ENCODE measurements around the gene SVIL. TPM values are rescaled to one million over a fixed set of nuclear protein-coding genes. Genes with fewer than 3 reads are reported as not detected.
"Not testable (repeated sequence)": the region's sequence is repeated elsewhere in the genome, so short reads cannot be mapped to it uniquely, and the experiment has no call there.

Gene SVIL
- total RNA-seq, 1 donor from 2014 or later = 25.1 TPM

DNA sequence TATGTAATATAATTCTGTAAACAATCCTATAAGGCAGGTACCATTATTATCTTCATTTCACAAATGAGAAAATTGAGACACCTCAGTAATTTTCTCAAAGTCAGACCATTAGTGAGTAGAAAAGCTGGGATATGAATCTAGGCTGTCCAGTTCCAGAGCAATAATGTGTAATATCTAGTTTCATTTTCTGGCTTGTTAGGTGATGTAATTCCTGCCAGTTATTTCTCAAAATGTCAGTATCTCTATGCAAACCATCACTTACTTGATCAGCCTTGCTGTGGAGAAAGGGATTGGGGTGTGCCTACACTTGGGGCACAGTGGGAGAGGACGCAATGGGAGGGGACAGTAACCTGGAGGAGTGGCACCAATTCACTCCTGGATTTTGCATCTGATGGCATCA, 188.4 kb downstream of the SVIL start:
- Histone ChIP-seq H3K9ac (no peak overlapping the region), H3K27ac (no peak overlapping the region), H4K20me1 (ENCODE audit: low read depth) (no peaks in the 10 kb centered on the region), H3K79me2 (ENCODE audit: low read depth) (no peaks in the 10 kb centered on the region), H3K27me3 (no peaks in the 10 kb centered on the region), H2AFZ (replicated peaks) (no peak overlapping the region), H3K9me3 (ENCODE audit: low read depth) (no peaks in the 10 kb centered on the region), H3F3A (ENCODE audit: low read depth) (no peaks in the 10 kb centered on the region), H3K36me3 (no peaks in the 10 kb centered on the region), H3K4me1 (no peaks in the 10 kb centered on the region), H3K4me3 (no peak overlapping the region), H3K4me2 (no peak overlapping the region)
- H3K27me3 Mint-ChIP-seq (ENCODE audit: insufficient read depth, low read depth) = peaks cover 9% of the 10 kb centered on the region
- H3K4me1 Mint-ChIP-seq = peaks cover 13% of the 10 kb centered on the region
- H3K9me3 Mint-ChIP-seq = peaks cover 6% of the 10 kb centered on the region
- DNase-seq (ENCODE audit: low spot score) = no peak
- no peaks in the 10 kb centered on the region for H3K36me3 Mint-ChIP-seq
- TF ChIP-seq EZH2phosphoT487 (IDR thresholded peaks at IDR 0.05) (no peak), EZH2 (IDR thresholded peaks at IDR 0.05) (no peak)
- TF ChIP-seq, protein P1, sequence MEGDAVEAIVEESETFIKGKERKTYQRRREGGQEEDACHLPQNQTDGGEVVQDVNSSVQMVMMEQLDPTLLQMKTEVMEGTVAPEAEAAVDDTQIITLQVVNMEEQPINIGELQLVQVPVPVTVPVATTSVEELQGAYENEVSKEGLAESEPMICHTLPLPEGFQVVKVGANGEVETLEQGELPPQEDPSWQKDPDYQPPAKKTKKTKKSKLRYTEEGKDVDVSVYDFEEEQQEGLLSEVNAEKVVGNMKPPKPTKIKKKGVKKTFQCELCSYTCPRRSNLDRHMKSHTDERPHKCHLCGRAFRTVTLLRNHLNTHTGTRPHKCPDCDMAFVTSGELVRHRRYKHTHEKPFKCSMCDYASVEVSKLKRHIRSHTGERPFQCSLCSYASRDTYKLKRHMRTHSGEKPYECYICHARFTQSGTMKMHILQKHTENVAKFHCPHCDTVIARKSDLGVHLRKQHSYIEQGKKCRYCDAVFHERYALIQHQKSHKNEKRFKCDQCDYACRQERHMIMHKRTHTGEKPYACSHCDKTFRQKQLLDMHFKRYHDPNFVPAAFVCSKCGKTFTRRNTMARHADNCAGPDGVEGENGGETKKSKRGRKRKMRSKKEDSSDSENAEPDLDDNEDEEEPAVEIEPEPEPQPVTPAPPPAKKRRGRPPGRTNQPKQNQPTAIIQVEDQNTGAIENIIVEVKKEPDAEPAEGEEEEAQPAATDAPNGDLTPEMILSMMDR (IDR thresholded peaks at IDR 0.05) = no peak
- no peak overlapping the region for H3K4me3 Mint-ChIP-seq
- H3K27ac Mint-ChIP-seq = no peak overlapping the region

DNA sequence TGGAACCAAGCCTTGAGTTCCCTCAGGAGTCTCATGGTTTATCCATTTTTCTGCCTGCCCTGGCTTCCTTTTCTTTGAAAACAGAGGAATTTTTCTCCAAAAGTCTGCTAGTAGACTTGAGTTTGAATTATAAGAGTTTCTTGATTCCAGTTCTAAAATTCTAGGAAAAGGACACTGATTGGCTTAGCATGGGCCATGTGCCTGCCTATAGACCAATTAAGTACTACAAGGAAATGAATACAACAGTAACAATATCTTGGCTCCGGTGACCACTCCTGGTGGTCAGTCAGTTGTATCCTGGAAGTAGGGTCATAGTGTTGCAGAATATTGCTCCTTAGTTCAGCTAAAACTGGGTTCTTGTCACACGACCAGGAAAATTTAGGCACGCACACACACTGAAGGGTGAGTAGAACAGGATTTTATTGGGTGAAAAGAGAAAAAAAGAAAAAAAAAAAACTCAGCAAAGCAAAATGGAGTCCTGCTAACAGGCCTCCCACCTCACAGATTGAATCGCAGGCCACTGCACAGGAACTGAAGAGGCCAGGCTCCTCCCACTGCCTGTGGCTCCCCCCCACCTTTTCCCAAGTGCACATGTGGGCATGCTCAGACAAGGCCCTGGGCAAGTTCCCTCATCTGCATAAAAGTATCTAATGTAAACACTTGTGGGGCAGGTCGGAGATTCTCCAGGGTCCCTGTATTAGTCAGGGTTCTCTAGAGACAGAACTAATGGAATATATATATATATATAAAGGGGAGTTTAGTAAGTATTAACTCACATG, 190.8 kb downstream of the SVIL start:
- Histone ChIP-seq H3K36me3 (no peaks in the 10 kb centered on the region), H3K9me3 (ENCODE audit: low read depth) (no peaks in the 10 kb centered on the region), H3K4me2 (no peak overlapping the region), H3K27me3 (no peaks in the 10 kb centered on the region), H3K4me1 (no peaks in the 10 kb centered on the region), H3F3A (ENCODE audit: low read depth) (no peaks in the 10 kb centered on the region), H3K4me3 (no peak overlapping the region), H3K27ac (no peak overlapping the region), H3K79me2 (ENCODE audit: low read depth) (no peaks in the 10 kb centered on the region), H2AFZ (replicated peaks) (no peak overlapping the region), H4K20me1 (ENCODE audit: low read depth) (no peaks in the 10 kb centered on the region), H3K9ac (no peak overlapping the region)
- no peak overlapping the region for H3K27ac Mint-ChIP-seq
- H3K4me1 Mint-ChIP-seq = peaks cover 11% of the 10 kb centered on the region
- no peaks in the 10 kb centered on the region for H3K36me3 Mint-ChIP-seq
- no peak for DNase-seq (ENCODE audit: low spot score)
- H3K27me3 Mint-ChIP-seq (ENCODE audit: insufficient read depth, low read depth) = peaks cover 3% of the 10 kb centered on the region
- peaks cover 9% of the 10 kb centered on the region for H3K9me3 Mint-ChIP-seq
- TF ChIP-seq EZH2 (IDR thresholded peaks at IDR 0.05) (no peak), EZH2phosphoT487 (IDR thresholded peaks at IDR 0.05) (no peak)
- TF ChIP-seq, protein P1 (IDR thresholded peaks at IDR 0.05) = no peak
- H3K4me3 Mint-ChIP-seq = no peak overlapping the region

GRCh38 chr10:29440981-29441380, 193.8 kb downstream of the SVIL start:
- Mint-ChIP-seq H3K27me3 (ENCODE audit: insufficient read depth, low read depth) (no peaks in the 10 kb centered on the region), H3K9me3 (peaks cover 10% of the 10 kb centered on the region), H3K4me3 (no peak overlapping the region), H3K36me3 (no peaks in the 10 kb centered on the region), H3K27ac (no peak overlapping the region), H3K4me1 (peaks cover 11% of the 10 kb centered on the region)
- H3K27ac ChIP-seq = no peak overlapping the region
- no peak overlapping the region for H3K9ac ChIP-seq
- no peak overlapping the region for H2AFZ ChIP-seq (replicated peaks)
- H3K79me2 ChIP-seq (ENCODE audit: low read depth) = no peaks in the 10 kb centered on the region
- TF ChIP-seq EZH2phosphoT487 (IDR thresholded peaks at IDR 0.05) (no peak), EZH2 (IDR thresholded peaks at IDR 0.05) (no peak)
- TF ChIP-seq, protein P1 (IDR thresholded peaks at IDR 0.05) = no peak
- DNase-seq (ENCODE audit: low spot score) = no peak
- no peaks in the 10 kb centered on the region for H4K20me1 ChIP-seq (ENCODE audit: low read depth)
- no peaks in the 10 kb centered on the region for H3K4me1 ChIP-seq
- no peak overlapping the region for H3K4me2 ChIP-seq
- H3K9me3 ChIP-seq (ENCODE audit: low read depth) = no peaks in the 10 kb centered on the region
- no peaks in the 10 kb centered on the region for H3K36me3 ChIP-seq
- H3F3A ChIP-seq (ENCODE audit: low read depth) = no peaks in the 10 kb centered on the region
- no peaks in the 10 kb centered on the region for H3K27me3 ChIP-seq
- no peak overlapping the region for H3K4me3 ChIP-seq

- not testable (repeated sequence) for DNase-seq (ENCODE audit: low spot score); H3K9ac ChIP-seq; H3K36me3 Mint-ChIP-seq; H3K27ac ChIP-seq; H3K9me3 ChIP-seq (ENCODE audit: low read depth); H3K27ac Mint-ChIP-seq; H3K79me2 ChIP-seq (ENCODE audit: low read depth); H3K27me3 ChIP-seq; H3K27me3 Mint-ChIP-seq (ENCODE audit: insufficient read depth, low read depth); H3K4me2 ChIP-seq; H4K20me1 ChIP-seq (ENCODE audit: low read depth); H3K4me3 Mint-ChIP-seq; H3K36me3 ChIP-seq; H3K9me3 Mint-ChIP-seq; H3F3A ChIP-seq (ENCODE audit: low read depth); H3K4me3 ChIP-seq; H2AFZ ChIP-seq (replicated peaks); H3K4me1 ChIP-seq
- peaks cover 11% of the 10 kb centered on the region for H3K4me1 Mint-ChIP-seq
Observed at GRCh38 chr10:29439005-29439404, 195.8 kb downstream of the SVIL start.
